ENCODE results near the gene RFX3. TPM values are rescaled to one million over a fixed set of nuclear protein-coding genes. Genes with fewer than 3 reads are reported as not detected.

RFX3 gene
- total and polyA plus RNA-seq, 2 donors (not counting 1 experiment from before 2014, with no cell fraction given): 2.8 to 3.1 TPM

- Histone ChIP-seq H3K27me3 (ENCODE audit: control insufficient read depth, insufficient read depth, low read length) (no peaks in the 10 kb centered on the region), H3K4me1 (ENCODE audit: control insufficient read depth, extremely low read depth, insufficient read depth, low read length) (no peaks in the 10 kb centered on the region), H2AFZ (ENCODE audit: low read length) (no peak overlapping the region), H3K9me3 (ENCODE audit: control insufficient read depth, insufficient read depth, low read depth, low read length) (no peaks in the 10 kb centered on the region), H3K9ac (ENCODE audit: insufficient read depth, low read length) (no peak overlapping the region), H3K79me2 (ENCODE audit: control insufficient read depth, insufficient read depth, low read length) (peaks cover 4% of the 10 kb centered on the region), H3K36me3 (ENCODE audit: control insufficient read depth, insufficient read depth, low read length) (no peaks in the 10 kb centered on the region), H4K20me1 (ENCODE audit: control insufficient read depth, extremely low read depth, insufficient read depth, low read length) (no peaks in the 10 kb centered on the region), H3K4me3 (replicated peaks in 1 of 4; ENCODE audit: control extremely low read depth in 1 of 4, insufficient read depth in 1 of 4, low read depth in 3 of 4, low read length in 4 of 4) (no peak overlapping the region), H3K4me2 (ENCODE audit: extremely low read depth, insufficient read depth, low read length) (no peak overlapping the region), H3K27ac (ENCODE audit: insufficient read depth, low read length) (no peak overlapping the region)
- no peak for DNase-seq (ENCODE audit: low read depth in 2 of 2)
- TF ChIP-seq CTCF (conservative IDR thresholded peaks at IDR 0.05 in 1 of 2, IDR thresholded peaks at IDR 0.05 in 1 of 2; ENCODE audit: low read depth in 1 of 2, low read length in 2 of 2): no peak
- TF ChIP-seq EZH2 (IDR thresholded peaks at IDR 0.05; ENCODE audit: low read length, missing control alignments): no peak
These were observed 6.4 kb upstream of the RFX3 start for GRCh38 chr9:3532158-3532557.

- peaks cover 13% of the 10 kb centered on the region for H3K79me2 ChIP-seq (ENCODE audit: control insufficient read depth, insufficient read depth, low read length)
- no peaks in the 10 kb centered on the region for H3K4me1 ChIP-seq (ENCODE audit: control insufficient read depth, extremely low read depth, insufficient read depth, low read length)
- H3K9ac ChIP-seq (ENCODE audit: insufficient read depth, low read length): no peak overlapping the region
- no peaks in the 10 kb centered on the region for H3K36me3 ChIP-seq (ENCODE audit: control insufficient read depth, insufficient read depth, low read length)
- H3K27me3 ChIP-seq (ENCODE audit: control insufficient read depth, insufficient read depth, low read length): no peaks in the 10 kb centered on the region
- no peaks in the 10 kb centered on the region for H4K20me1 ChIP-seq (ENCODE audit: control insufficient read depth, extremely low read depth, insufficient read depth, low read length)
- H3K4me2 ChIP-seq (ENCODE audit: extremely low read depth, insufficient read depth, low read length): no peak overlapping the region
- H2AFZ ChIP-seq (ENCODE audit: low read length): no peak overlapping the region
- DNase-seq (ENCODE audit: low read depth in 2 of 2): no peak
- no peaks in the 10 kb centered on the region for H3K9me3 ChIP-seq (ENCODE audit: control insufficient read depth, insufficient read depth, low read depth, low read length)
- TF ChIP-seq CTCF (conservative IDR thresholded peaks at IDR 0.05 in 1 of 2, IDR thresholded peaks at IDR 0.05 in 1 of 2; ENCODE audit: low read depth in 1 of 2, low read length in 2 of 2): no peak
- no peak for TF ChIP-seq EZH2 (IDR thresholded peaks at IDR 0.05; ENCODE audit: low read length, missing control alignments)
- no peak overlapping the region for H3K27ac ChIP-seq (ENCODE audit: insufficient read depth, low read length)
- no peak overlapping the region for H3K4me3 ChIP-seq (replicated peaks in 1 of 4; ENCODE audit: control extremely low read depth in 1 of 4, insufficient read depth in 1 of 4, low read depth in 3 of 4, low read length in 4 of 4)
These were observed 2.6 kb upstream of the RFX3 start for GRCh38 chr9:3528451-3528850.

- H4K20me1 ChIP-seq (ENCODE audit: control insufficient read depth, extremely low read depth, insufficient read depth, low read length): no peaks in the 10 kb centered on the region
- peak overlapping the region; percentile 95 for H3K4me2 ChIP-seq (ENCODE audit: extremely low read depth, insufficient read depth, low read length)
- H2AFZ ChIP-seq (ENCODE audit: low read length): peak overlapping the region; percentile 79
- TF ChIP-seq CTCF (conservative IDR thresholded peaks at IDR 0.05 in 1 of 2, IDR thresholded peaks at IDR 0.05 in 1 of 2; ENCODE audit: low read depth in 1 of 2, low read length in 2 of 2) (no peak), EZH2 (IDR thresholded peaks at IDR 0.05; ENCODE audit: low read length, missing control alignments) (no peak)
- H3K79me2 ChIP-seq (ENCODE audit: control insufficient read depth, insufficient read depth, low read length): peaks cover 13% of the 10 kb centered on the region
- no peak for DNase-seq (ENCODE audit: low read depth in 2 of 2)
- H3K27ac ChIP-seq (ENCODE audit: insufficient read depth, low read length): peak overlapping the region; percentile 100
- H3K4me1 ChIP-seq (ENCODE audit: control insufficient read depth, extremely low read depth, insufficient read depth, low read length): no peaks in the 10 kb centered on the region
- no peaks in the 10 kb centered on the region for H3K36me3 ChIP-seq (ENCODE audit: control insufficient read depth, insufficient read depth, low read length)
- no peaks in the 10 kb centered on the region for H3K27me3 ChIP-seq (ENCODE audit: control insufficient read depth, insufficient read depth, low read length)
- H3K4me3 ChIP-seq (replicated peaks in 1 of 4; ENCODE audit: control extremely low read depth in 1 of 4, insufficient read depth in 1 of 4, low read depth in 3 of 4, low read length in 4 of 4): peak overlapping the region; percentile 84 to 95 (median 90)
- no peaks in the 10 kb centered on the region for H3K9me3 ChIP-seq (ENCODE audit: control insufficient read depth, insufficient read depth, low read depth, low read length)
- peak overlapping the region; percentile 100 for H3K9ac ChIP-seq (ENCODE audit: insufficient read depth, low read length)
These were observed 1.5 kb upstream of the RFX3 start for GRCh38 chr9:3526997-3527940.
